Esophagus muscularis mucosa (tissue), 4 donors: ENCODE data around the gene FAM3A. TPM values are rescaled to one million over a fixed set of nuclear protein-coding genes. Genes with fewer than 3 reads are reported as not detected.

Experiments used
- DNase-seq: peaks from one replicate; pipeline ENCODE4 v3.0.0-alpha.2; 2017; ENCODE audit errors: extremely low spot score
- H3K27ac ChIP-seq, 4 donors: fragments of 200-600 bp; sonication (generic); replicated peaks in 1 of 4; 1 replicate in 3 of 4; 2 replicates in 1 of 4; pipeline ENCODE4 v1.5.1; 2016 to 2019; ENCODE audit warnings: mild to moderate bottlenecking in 1 of 4
- H3K27me3 ChIP-seq, 4 donors: fragments of 200-600 bp; sonication (generic); one replicate each; pipeline versions ENCODE4 v1.5.1 to v1.6.0; 2016 to 2019
- H3K36me3 ChIP-seq, 4 donors: fragments of 200-600 bp; sonication (generic); one replicate each; pipeline ENCODE4 v1.5.1; 2016 to 2019
- H3K4me1 ChIP-seq, 4 donors: fragments of 200-600 bp; sonication (generic); one replicate each; pipeline ENCODE4 v1.5.1; 2016 to 2019
- H3K4me3 ChIP-seq, 4 donors: fragments of 200-600 bp; sonication (generic); 1 replicate in 2 of 4; 2 replicates in 2 of 4; pipeline ENCODE4 v1.5.1; 2016 to 2019; ENCODE audit warnings: mild to moderate bottlenecking in 4 of 4, moderate library complexity in 1 of 4
- H3K9me3 ChIP-seq, 4 donors: fragments of 200-600 bp; sonication (generic); 1 replicate in 3 of 4; 2 replicates in 1 of 4; pipeline ENCODE4 v1.5.1; 2016 to 2019
- EP300 ChIP-seq: sonication (generic); formaldehyde crosslinking; IDR thresholded peaks from one replicate; pipeline ENCODE4 v1.6.1; 2017; ENCODE audit warnings: antibody characterized with exemption
- POLR2A ChIP-seq: fragments of 450-650 bp; IDR thresholded peaks from one replicate; pipeline ENCODE4 v1.6.1; 2017; ENCODE audit warnings: antibody characterized with exemption, moderate library complexity, mild to moderate bottlenecking, low read depth
- POLR2AphosphoS5 ChIP-seq, 2 donors: sonication (generic); formaldehyde crosslinking; IDR thresholded peaks; one replicate each; pipeline ENCODE4 v1.6.1; 2017; ENCODE audit warnings: antibody characterized with exemption in 2 of 2
- WGBS: methylation state at CpG from one replicate; pipeline ENCODE4 v1.1.5; 2018; 5-methylcytosine and 5-hydroxymethylcytosine counted together
- intact Hi-C: fragments of 100-400 bp; cut with DNase I; formaldehyde crosslinking; loops from one replicate; pipeline ENCODE4 v1.15.1; 2023
- total RNA-seq, 4 donors: library from RNA; depleted of rRNA; stranded (reverse); fragments of >200 nt; gene quantifications; one replicate each; pipeline versions ENCODE4 v1.1.0 to v1.2.1, GENCODE V29; 2016
- TF ChIP-seq, protein P1 (sequence below), 3 experiments: fragments of 200-600 bp in 2 of 3; fragments of 450-650 bp in 1 of 3; sonication (generic) in 2 of 3; IDR thresholded peaks; one replicate each; pipeline ENCODE4 v1.5.1; 2017 to 2019; ENCODE audit warnings: antibody characterized with exemption in 3 of 3, mild to moderate bottlenecking in 2 of 3, moderate library complexity in 1 of 3

Gene FAM3A
- total RNA-seq, 4 donors from 2014 or later, result 34.9 to 49.4 (median 40.4) TPM

DNA sequence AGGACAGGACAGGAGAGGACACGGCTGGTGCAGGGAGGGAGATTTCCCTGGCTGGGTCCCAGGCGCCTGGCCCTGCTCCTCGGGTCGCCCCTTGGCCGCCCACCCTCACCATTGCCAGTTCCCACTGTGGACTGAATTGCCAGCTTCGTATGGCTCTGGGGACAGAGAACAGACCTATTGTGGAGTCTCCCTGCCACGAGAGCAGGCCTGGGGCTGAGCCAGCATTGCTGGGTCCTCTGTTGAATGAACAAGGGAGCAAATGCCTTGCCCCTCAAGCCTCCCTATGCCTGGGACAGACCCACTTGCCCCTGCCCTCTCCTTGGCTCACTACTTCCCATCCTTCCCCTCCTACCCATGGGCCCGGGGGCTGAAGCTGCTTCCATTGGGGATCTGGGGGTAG, 53.6 kb downstream of the FAM3A start:
- TF ChIP-seq POLR2AphosphoS5 (IDR thresholded peaks at IDR 0.05) (no peak), EP300 (no peak), POLR2A (no peak)
- TF ChIP-seq, protein P1, sequence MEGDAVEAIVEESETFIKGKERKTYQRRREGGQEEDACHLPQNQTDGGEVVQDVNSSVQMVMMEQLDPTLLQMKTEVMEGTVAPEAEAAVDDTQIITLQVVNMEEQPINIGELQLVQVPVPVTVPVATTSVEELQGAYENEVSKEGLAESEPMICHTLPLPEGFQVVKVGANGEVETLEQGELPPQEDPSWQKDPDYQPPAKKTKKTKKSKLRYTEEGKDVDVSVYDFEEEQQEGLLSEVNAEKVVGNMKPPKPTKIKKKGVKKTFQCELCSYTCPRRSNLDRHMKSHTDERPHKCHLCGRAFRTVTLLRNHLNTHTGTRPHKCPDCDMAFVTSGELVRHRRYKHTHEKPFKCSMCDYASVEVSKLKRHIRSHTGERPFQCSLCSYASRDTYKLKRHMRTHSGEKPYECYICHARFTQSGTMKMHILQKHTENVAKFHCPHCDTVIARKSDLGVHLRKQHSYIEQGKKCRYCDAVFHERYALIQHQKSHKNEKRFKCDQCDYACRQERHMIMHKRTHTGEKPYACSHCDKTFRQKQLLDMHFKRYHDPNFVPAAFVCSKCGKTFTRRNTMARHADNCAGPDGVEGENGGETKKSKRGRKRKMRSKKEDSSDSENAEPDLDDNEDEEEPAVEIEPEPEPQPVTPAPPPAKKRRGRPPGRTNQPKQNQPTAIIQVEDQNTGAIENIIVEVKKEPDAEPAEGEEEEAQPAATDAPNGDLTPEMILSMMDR (IDR thresholded peaks at IDR 0.05), result no peak
- H3K36me3 ChIP-seq, result peaks cover 0 to 53% (median 33%) of the 10 kb centered on the region in 4 donors
- no peaks in the 10 kb centered on the region for H3K9me3 ChIP-seq
- intact Hi-C loops, result no loop called here
- H3K4me3 ChIP-seq, result no peak overlapping the region
- 40% methylated on average over 1 of the region's 8 CpGs for WGBS
- H3K27ac ChIP-seq, result no peak overlapping the region
- H3K27me3 ChIP-seq, result no peaks in the 10 kb centered on the region
- H3K4me1 ChIP-seq, result peaks cover 0 to 21% (median 17%) of the 10 kb centered on the region in 4 donors
- DNase-seq, result no peak

DNA sequence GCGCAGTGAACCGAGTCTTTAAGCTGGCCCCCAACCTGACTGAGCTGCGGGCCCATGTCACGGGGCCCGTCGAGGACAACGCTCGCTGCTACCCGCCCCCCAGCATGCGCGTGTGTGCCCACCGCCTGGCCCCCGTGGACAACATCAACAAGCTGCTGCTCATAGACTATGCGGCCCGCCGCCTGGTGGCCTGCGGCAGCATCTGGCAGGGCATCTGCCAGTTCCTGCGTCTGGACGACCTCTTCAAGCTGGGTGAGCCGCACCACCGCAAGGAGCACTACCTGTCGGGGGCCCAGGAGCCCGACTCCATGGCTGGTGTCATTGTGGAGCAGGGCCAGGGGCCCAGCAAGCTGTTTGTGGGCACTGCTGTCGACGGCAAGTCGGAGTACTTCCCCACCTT, 55.7 kb downstream of the FAM3A start:
- H3K27ac ChIP-seq, result no peak overlapping the region
- no peaks in the 10 kb centered on the region for H3K9me3 ChIP-seq
- TF ChIP-seq, protein P1 (IDR thresholded peaks at IDR 0.05), result no peak
- TF ChIP-seq POLR2A (no peak), POLR2AphosphoS5 (IDR thresholded peaks at IDR 0.05) (no peak), EP300 (no peak)
- intact Hi-C loops, result no loop called here
- H3K27me3 ChIP-seq, result no peaks in the 10 kb centered on the region
- H3K4me3 ChIP-seq, result no peak overlapping the region
- 85% methylated on average over 8 of the region's 26 CpGs for WGBS
- DNase-seq, result no peak
- H3K36me3 ChIP-seq, result peaks cover 0 to 33% (median 15%) of the 10 kb centered on the region in 4 donors
- H3K4me1 ChIP-seq, result peaks cover 0 to 21% (median 17%) of the 10 kb centered on the region in 4 donors

GRCh38 chrX:154459832-154460231, 56.2 kb downstream of the FAM3A start:
- no peak for TF ChIP-seq POLR2A
- TF ChIP-seq, protein P1 (IDR thresholded peaks at IDR 0.05), result no peak
- no peak for TF ChIP-seq EP300
- WGBS, result 74% methylated on average over 10 of the region's 14 CpGs
- intact Hi-C loops, result no loop called here

GRCh38 chrX:154458954-154459778, 56.9 kb downstream of the FAM3A start:
- Histone ChIP-seq H3K4me3 (peak overlapping the region; percentile 59 to 72 (median 63)), H3K27ac (peak overlapping the region; percentile 69 to 75 (median 72)), H3K9me3 (no peaks in the 10 kb centered on the region), H3K27me3 (no peaks in the 10 kb centered on the region), H3K4me1 (peaks cover 0 to 21% (median 17%) of the 10 kb centered on the region in 4 donors), H3K36me3 (peaks cover 0 to 22% (median 9%) of the 10 kb centered on the region in 4 donors)
- TF ChIP-seq, protein P1 (IDR thresholded peaks at IDR 0.05), result no peak
- TF ChIP-seq EP300, result no peak
- TF ChIP-seq POLR2A, result no peak
- TF ChIP-seq POLR2AphosphoS5 (IDR thresholded peaks at IDR 0.05), result no peak
- intact Hi-C loops, result no loop called here
- DNase-seq, result no peak
- WGBS, result 63% methylated on average over 15 of the region's 15 CpGs

More at GRCh38 chrX:154459832-154460231, 56.2 kb downstream of the FAM3A start:
- no peaks in the 10 kb centered on the region for H3K9me3 ChIP-seq
- peak overlapping the region; percentile 59 to 72 (median 63) for H3K4me3 ChIP-seq
- peak overlapping the region in 1 of 4 donors; percentile 75 for H3K27ac ChIP-seq
- H3K27me3 ChIP-seq, result no peaks in the 10 kb centered on the region
- peaks cover 0 to 29% (median 12%) of the 10 kb centered on the region in 4 donors for H3K36me3 ChIP-seq
- DNase-seq, result no peak
- H3K4me1 ChIP-seq, result peaks cover 0 to 21% (median 17%) of the 10 kb centered on the region in 4 donors
